Astrocyte of the spinal cord (primary cell): ENCODE results near the gene MARK4.

Experiments used
- DNase-seq: peaks from one replicate; pipeline ENCODE4 v3.0.0; 2011; ENCODE audit warnings: low read depth, low spot score
- H3K4me3 ChIP-seq: 2 replicates; pipeline ENCODE4 v1.5.1; 2011; ENCODE audit warnings: low read depth, mild to moderate bottlenecking, low read length, moderate library complexity
- in situ Hi-C: cut with HindIII; loops from 2 replicates; pipeline ENCODE4 v1.10.0; 2017; ENCODE audit warnings: low sequenced_read_pairs
- TF ChIP-seq, protein P1 (sequence below): IDR thresholded peaks from 2 replicates; pipeline ENCODE4 v1.5.1; 2012; ENCODE audit warnings: low read depth, mild to moderate bottlenecking, low read length, inconsistent platforms

The MARK4 gene

DNA sequence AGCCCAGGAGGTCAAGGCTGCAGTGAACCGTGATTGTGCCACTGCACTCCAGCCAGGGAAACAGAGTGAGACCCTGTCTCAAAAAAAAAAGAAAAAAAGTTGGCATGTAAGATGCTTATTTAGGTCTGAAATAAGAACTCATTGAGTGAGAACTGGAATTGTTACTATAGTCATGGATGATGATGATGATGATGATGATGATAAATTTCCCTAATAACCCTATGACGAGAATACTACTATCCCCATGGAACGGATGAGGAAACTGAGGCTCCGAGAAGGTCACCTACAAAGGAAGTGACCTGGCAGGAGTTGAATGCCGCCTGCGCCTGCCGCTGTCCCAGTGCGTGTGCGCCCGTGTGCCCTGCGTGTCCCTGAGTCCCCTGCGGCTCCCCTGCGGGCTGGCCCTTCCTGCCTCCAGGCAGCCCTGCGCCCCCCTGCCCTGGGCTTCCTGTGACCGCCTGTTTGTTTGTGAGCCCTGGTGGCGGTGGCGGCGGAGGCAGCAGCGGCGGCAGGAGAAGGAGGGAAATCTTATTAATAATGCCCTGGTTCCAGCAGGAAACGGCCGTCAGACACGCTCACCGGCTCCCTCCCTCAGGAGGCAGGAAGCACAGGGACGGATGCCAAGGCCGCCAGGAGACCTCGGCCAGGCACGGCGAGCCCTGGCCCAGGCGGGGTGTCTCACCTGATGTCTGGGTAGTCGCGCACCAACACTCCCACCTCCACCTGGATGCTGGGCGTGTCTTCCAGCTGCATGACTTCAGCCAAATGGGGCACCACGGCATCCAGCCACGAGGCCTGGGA is 35.5 kb upstream of the MARK4 start:
- no peak for DNase-seq

DNA sequence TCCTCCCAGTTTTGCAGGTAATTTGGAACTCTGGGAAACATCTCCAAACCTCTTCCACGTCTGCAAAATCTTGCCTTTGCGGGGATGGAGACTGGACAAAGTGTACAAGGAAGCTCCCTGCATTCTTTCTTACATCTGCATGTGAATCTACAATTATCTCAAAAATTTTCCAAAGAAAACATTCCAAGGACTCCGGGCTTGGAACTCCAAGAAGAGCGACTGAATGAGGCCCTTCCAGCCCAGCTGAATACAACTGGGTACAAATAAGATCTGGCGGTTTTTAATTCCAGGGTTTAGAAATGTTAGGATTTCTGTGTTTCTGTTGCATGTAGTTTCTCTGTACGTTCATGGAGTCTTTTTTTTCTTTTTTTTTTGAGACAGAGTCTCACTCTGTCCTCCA is 34.4 kb upstream of the MARK4 start:
- H3K4me3 ChIP-seq: no peak overlapping the region
- in situ Hi-C loops: no loop called here
- TF ChIP-seq, protein P1, sequence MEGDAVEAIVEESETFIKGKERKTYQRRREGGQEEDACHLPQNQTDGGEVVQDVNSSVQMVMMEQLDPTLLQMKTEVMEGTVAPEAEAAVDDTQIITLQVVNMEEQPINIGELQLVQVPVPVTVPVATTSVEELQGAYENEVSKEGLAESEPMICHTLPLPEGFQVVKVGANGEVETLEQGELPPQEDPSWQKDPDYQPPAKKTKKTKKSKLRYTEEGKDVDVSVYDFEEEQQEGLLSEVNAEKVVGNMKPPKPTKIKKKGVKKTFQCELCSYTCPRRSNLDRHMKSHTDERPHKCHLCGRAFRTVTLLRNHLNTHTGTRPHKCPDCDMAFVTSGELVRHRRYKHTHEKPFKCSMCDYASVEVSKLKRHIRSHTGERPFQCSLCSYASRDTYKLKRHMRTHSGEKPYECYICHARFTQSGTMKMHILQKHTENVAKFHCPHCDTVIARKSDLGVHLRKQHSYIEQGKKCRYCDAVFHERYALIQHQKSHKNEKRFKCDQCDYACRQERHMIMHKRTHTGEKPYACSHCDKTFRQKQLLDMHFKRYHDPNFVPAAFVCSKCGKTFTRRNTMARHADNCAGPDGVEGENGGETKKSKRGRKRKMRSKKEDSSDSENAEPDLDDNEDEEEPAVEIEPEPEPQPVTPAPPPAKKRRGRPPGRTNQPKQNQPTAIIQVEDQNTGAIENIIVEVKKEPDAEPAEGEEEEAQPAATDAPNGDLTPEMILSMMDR: no peak
- no peak for DNase-seq

More for the DNA sequence above, 35.5 kb upstream of the MARK4 start:
- in situ Hi-C loops: no loop called here
- TF ChIP-seq, protein P1: no peak
- H3K4me3 ChIP-seq: no peak overlapping the region

DNA sequence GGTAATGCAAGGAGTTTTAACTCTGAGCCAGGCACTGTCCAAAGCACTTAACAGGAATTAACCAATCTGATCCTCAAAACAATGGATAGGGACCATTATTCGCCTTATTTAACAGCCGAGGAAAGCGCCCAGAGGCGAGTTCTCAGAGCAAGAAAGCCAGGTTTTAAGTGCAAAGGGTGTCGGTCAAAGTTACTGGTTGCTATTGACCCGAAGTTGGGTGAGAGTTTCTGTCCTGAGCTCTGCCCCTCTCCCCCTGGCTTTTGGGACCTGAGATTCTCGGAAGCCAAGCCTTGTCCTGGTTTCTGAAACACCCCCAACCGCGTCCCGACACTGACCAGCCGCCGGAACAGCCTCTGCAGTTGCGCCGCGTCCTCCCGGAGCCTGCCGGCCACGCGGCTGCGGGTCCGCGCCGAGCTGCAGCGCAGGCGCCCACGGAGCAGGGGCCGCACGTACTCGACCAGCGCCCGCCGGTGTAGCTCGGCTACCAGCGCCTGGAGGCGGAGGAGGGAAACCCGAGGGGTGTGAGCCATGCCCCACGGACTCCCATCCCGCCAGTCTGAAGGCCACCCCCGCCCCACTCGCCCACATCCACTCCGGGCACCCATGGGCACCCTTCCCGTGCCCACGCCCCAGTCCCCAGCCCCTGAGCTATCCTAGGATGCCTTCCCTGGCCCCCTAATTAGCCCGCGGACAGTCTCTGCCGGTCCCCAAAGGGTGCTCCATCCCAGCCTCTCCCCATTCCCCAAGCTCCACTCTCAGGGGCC is 33.7 kb upstream of the MARK4 start:
- DNase-seq: no peak
- in situ Hi-C loops: no loop called here
- H3K4me3 ChIP-seq: no peak overlapping the region
- TF ChIP-seq, protein P1: no peak

DNA sequence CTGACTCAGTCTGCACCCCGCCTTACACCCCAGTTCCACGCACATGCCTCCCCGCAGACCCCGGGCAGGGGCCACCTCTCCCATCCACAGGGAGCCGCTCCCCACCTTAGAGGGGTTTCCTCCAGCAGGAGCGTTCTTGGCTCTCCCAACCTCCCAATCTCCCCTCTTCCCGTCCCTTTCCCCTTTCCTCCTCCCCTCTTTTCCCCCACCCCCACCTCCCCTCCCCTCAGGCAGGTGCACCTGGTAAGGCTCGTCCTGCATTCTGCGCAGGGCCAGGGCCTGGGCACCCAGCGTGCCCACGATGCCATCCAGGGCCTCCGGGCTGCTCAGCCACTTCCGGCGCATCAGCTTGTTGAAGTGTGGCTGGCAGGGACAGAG is 33.1 kb upstream of the MARK4 start:
- no peak for DNase-seq
- no peak overlapping the region for H3K4me3 ChIP-seq
- TF ChIP-seq, protein P1: no peak
- in situ Hi-C loops: no loop called here

DNA sequence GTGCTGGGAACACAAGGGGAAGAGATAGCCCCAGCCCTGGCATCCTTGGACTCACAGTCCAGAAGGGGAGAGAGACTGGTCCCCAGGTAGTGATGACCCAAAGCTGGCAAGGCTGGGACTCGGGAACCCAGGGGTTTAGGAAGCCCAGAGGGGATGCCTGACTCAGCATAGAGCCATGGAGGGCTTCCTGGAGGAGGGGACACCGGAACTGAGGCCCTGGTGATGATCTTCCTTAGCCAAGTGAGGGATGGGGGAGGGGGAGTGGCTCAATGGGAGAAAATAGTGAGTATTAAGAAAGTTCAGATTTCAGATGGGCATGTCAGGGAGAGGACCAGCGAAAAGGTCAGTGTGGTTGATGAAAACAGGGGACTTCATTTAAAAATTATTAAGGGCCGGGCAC is 32.6 kb upstream of the MARK4 start:
- no peak overlapping the region for H3K4me3 ChIP-seq
- no peak for DNase-seq
- TF ChIP-seq, protein P1: no peak
- in situ Hi-C loops: no loop called here

DNA sequence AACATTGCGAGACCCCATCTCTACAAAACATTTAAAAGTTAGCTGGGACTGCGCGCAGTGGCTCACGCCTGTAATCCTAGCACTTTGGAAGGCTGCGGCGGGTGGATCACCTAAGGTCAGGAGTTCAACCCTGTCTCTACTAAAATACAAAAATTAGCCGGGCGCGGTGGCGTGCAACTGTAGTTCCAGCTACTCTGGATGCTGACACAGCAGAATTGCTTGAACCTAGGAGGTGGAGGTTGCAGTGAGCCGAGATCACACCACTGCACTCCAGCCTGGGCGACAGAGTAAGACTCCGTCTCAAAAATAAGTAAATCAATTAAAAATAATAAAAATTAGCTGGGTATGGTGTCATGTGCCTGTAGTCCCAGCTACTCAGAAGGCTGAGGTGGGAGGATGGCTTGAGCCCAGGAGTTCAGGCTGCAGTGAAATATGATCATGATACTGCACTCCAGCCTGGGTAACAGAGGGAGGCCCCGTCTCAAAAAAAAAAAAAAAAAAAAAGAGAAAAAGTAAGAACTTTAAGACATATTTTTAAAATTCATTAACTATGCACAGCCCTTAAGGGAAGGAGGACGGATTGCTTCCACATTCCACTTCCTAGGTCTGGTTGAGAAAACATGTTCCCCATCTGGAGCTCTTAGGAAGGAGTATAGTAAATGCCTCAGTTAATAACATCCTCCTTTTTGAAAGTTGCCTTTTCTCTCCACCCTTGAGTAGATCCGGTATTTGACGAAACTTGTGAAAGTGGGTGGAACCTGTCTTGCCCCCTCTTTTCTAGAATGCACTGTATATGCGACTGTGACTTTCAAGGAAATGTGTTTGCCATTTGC is 31.9 kb upstream of the MARK4 start:
- TF ChIP-seq, protein P1: no peak
- in situ Hi-C loops: no loop called here
- no peak overlapping the region for H3K4me3 ChIP-seq
- DNase-seq: no peak
